ENCODE data around the gene ANKRD60.

GRCh38 chr20:58212636-58213035, 15.8 kb downstream of the ANKRD60 start:
- TF ChIP-seq, protein P1, sequence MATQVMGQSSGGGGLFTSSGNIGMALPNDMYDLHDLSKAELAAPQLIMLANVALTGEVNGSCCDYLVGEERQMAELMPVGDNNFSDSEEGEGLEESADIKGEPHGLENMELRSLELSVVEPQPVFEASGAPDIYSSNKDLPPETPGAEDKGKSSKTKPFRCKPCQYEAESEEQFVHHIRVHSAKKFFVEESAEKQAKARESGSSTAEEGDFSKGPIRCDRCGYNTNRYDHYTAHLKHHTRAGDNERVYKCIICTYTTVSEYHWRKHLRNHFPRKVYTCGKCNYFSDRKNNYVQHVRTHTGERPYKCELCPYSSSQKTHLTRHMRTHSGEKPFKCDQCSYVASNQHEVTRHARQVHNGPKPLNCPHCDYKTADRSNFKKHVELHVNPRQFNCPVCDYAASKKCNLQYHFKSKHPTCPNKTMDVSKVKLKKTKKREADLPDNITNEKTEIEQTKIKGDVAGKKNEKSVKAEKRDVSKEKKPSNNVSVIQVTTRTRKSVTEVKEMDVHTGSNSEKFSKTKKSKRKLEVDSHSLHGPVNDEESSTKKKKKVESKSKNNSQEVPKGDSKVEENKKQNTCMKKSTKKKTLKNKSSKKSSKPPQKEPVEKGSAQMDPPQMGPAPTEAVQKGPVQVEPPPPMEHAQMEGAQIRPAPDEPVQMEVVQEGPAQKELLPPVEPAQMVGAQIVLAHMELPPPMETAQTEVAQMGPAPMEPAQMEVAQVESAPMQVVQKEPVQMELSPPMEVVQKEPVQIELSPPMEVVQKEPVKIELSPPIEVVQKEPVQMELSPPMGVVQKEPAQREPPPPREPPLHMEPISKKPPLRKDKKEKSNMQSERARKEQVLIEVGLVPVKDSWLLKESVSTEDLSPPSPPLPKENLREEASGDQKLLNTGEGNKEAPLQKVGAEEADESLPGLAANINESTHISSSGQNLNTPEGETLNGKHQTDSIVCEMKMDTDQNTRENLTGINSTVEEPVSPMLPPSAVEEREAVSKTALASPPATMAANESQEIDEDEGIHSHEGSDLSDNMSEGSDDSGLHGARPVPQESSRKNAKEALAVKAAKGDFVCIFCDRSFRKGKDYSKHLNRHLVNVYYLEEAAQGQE (IDR thresholded peaks at IDR 0.05; ENCODE audit: low read depth): no peak
- TF ChIP-seq, protein P2, sequence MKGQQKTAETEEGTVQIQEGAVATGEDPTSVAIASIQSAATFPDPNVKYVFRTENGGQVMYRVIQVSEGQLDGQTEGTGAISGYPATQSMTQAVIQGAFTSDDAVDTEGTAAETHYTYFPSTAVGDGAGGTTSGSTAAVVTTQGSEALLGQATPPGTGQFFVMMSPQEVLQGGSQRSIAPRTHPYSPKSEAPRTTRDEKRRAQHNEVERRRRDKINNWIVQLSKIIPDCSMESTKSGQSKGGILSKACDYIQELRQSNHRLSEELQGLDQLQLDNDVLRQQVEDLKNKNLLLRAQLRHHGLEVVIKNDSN (IDR thresholded peaks at IDR 0.05): no peak
- TF ChIP-seq EP300 (IDR thresholded peaks at IDR 0.05; ENCODE audit: borderline replicate concordance): no peak
